HG02885 (cell line): ENCODE data around the gene RND2.
"Not testable (repeated sequence)": the region's sequence is repeated elsewhere in the genome, so short reads cannot be mapped to it uniquely, and the experiment has no call there.

Experiments
- ATAC-seq: cut with Tn5 transposase; IDR thresholded peaks from one replicate; pipeline ENCODE4 v1.9.1; 2021; ENCODE audit warnings: mild to moderate bottlenecking; ENCODE audit not compliant: unreplicated experiment, poor library complexity

Gene RND2

GRCh38 chr17:43025766-43026537 is 921 bp downstream of the RND2 start:
- ATAC-seq: no peak

- no peak for ATAC-seq
These were observed 1.6 kb downstream of the RND2 start for GRCh38 chr17:43026595-43026994.

- ATAC-seq: no peak
These were observed 2.3 kb downstream of the RND2 start for GRCh38 chr17:43027091-43028032.

GRCh38 chr17:43028221-43028861 is 3.3 kb downstream of the RND2 start:
- no peak for ATAC-seq

GRCh38 chr17:43030137-43030767 is 5.2 kb downstream of the RND2 start:
- ATAC-seq: no peak

GRCh38 chr17:43031666-43032065 is 6.6 kb downstream of the RND2 start:
- ATAC-seq: no peak

GRCh38 chr17:43033948-43034881 is 9.2 kb downstream of the RND2 start:
- ATAC-seq: no peak

- ATAC-seq: no peak
These were observed 9.9 kb downstream of the RND2 start for GRCh38 chr17:43034894-43035293.

- no peak for ATAC-seq
These were observed 14.6 kb downstream of the RND2 start for GRCh38 chr17:43039646-43040045.

GRCh38 chr17:43040655-43041054 is 15.6 kb downstream of the RND2 start:
- no peak for ATAC-seq

GRCh38 chr17:43042025-43042628 is 17.1 kb downstream of the RND2 start:
- no peak for ATAC-seq

GRCh38 chr17:43043307-43043706 is 18.3 kb downstream of the RND2 start:
- no peak for ATAC-seq

GRCh38 chr17:43044024-43044423 is 19.0 kb downstream of the RND2 start:
- no peak for ATAC-seq

GRCh38 chr17:43051969-43052368 is 26.9 kb downstream of the RND2 start:
- ATAC-seq: no peak

GRCh38 chr17:43053008-43053407 is 28.0 kb downstream of the RND2 start:
- ATAC-seq: not testable (repeated sequence)

GRCh38 chr17:43056051-43056450 is 31.0 kb downstream of the RND2 start:
- ATAC-seq: no peak

- ATAC-seq: no peak
These were observed 38.1 kb downstream of the RND2 start for GRCh38 chr17:43062984-43063638.

- no peak for ATAC-seq
These were observed 43.7 kb downstream of the RND2 start for GRCh38 chr17:43068570-43069367.
